K562 (cell line): ENCODE measurements around the gene TBC1D10A. TPM values are rescaled to one million over a fixed set of nuclear protein-coding genes. Genes with fewer than 3 reads are reported as not detected.
A peak's percentile ranks its signal among the peaks of the same experiment; 100 is the strongest.

Experiments used
- ATAC-seq: fragments of 200-7000 bp; cut with Tn5 transposase; 3 replicates; pipeline ENCODE4 v1.9.1; 2020; ENCODE audit warnings: moderate library complexity
- BruUV-seq: library from RNA; stranded (reverse); fragments of 400-500 nt; replicated peaks from 2 replicates; lab custom pipeline; 2021; lab: Mats Ljungman, UMichigan
- CTCF ChIA-PET: fragments of 300-600 bp; formaldehyde crosslinking; extraction: SDS; loops from one replicate; lab custom pipeline; 2021; ENCODE audit warnings: low intra/inter-chr PET ratio; lab: Yijun Ruan, JAX
- POLR2A ChIA-PET: fragments of 300-600, 350-650 bp; sonication (Branson Sonifier 250); formaldehyde crosslinking; extraction: SDS; loops from one replicate; lab custom pipeline; 2021; ENCODE audit warnings: antibody characterized with exemption, inconsistent platforms; lab: Yijun Ruan, JAX
- DNase-seq, 4 experiments: peaks; one replicate each; pipeline versions ENCODE4 v3.0.0 to v3.0.0-alpha.2; 2011 to 2018; ENCODE audit warnings: low spot score in 3 of 4, mixed read lengths in 3 of 4; ENCODE audit errors: extremely low read depth in 1 of 4
- FAIRE-seq: peaks from 2 replicates; lab custom pipeline; 2011; peaks lifted over from hg19 to GRCh38; lab: Jason Lieb, UNC
- H2AFZ ChIP-seq: 2 replicates; pipeline ENCODE4 v1.6.0; 2011; ENCODE audit warnings: low read depth, low read length, control low read depth, inconsistent platforms
- H3K27ac ChIP-seq: fragments of 200-600 bp; 3 replicates; pipeline ENCODE4 v1.8.0; 2011; ENCODE audit warnings: low read depth, mild to moderate bottlenecking, control low read depth, inconsistent platforms, low read length, moderate library complexity, mixed read lengths; ENCODE audit errors: extremely low read depth
- H3K27me3 ChIP-seq, 2 experiments: fragments of 300-600 bp in 1 of 2; 2 replicates in 1 of 2; 3 replicates in 1 of 2; pipeline versions ENCODE4 v1.6.0 to v1.8.0; 2011; ENCODE audit warnings: inconsistent platforms in 2 of 2, low read length in 2 of 2, mild to moderate bottlenecking in 1 of 2, mixed read lengths in 1 of 2, moderate library complexity in 1 of 2; ENCODE audit not compliant: control insufficient read depth in 2 of 2, insufficient read depth in 2 of 2
- H3K36me3 ChIP-seq: fragments of 300-600 bp; 3 replicates; pipeline ENCODE4 v1.8.0; 2011; ENCODE audit warnings: mild to moderate bottlenecking, low read length, inconsistent platforms; ENCODE audit not compliant: control insufficient read depth, insufficient read depth
- H3K4me1 ChIP-seq, 2 experiments: fragments of 200-600 bp in 1 of 2; replicated peaks in 1 of 2; 2 replicates in 1 of 2; 3 replicates in 1 of 2; pipeline versions ENCODE4 v1.5.1 to v1.8.0; 2011; ENCODE audit warnings: inconsistent platforms in 2 of 2, low read length in 2 of 2, mild to moderate bottlenecking in 1 of 2, mixed read lengths in 1 of 2, moderate library complexity in 1 of 2; ENCODE audit not compliant: control insufficient read depth in 2 of 2, insufficient read depth in 2 of 2
- H3K4me2 ChIP-seq: 2 replicates; pipeline ENCODE4 v1.6.1; 2011; ENCODE audit warnings: low read length, control low read depth, inconsistent platforms, mixed read lengths; ENCODE audit not compliant: insufficient read depth
- H3K4me3 ChIP-seq: fragments of 200-600 bp; sonication (generic), shearing (Covaris generic); 2 replicates; pipeline ENCODE4 v1.5.1; 2016; ENCODE audit warnings: control low read depth, inconsistent platforms
- H3K79me2 ChIP-seq: fragments of 200-600 bp; 3 replicates; pipeline ENCODE4 v1.8.0; 2011; ENCODE audit warnings: low read length, inconsistent platforms; ENCODE audit not compliant: control insufficient read depth, insufficient read depth
- H3K9ac ChIP-seq, 2 experiments: 2 replicates each; pipeline versions ENCODE4 v1.6.0 to v1.6.1; 2011; ENCODE audit warnings: low read depth in 2 of 2, low read length in 2 of 2, control low read depth in 1 of 2, inconsistent platforms in 1 of 2, mild to moderate bottlenecking in 1 of 2, mixed read lengths in 1 of 2; ENCODE audit not compliant: insufficient read depth in 1 of 2
- H3K9me1 ChIP-seq: one replicate; pipeline ENCODE4 v1.6.0; 2011; ENCODE audit warnings: inconsistent platforms, mild to moderate bottlenecking, low read length, moderate library complexity; ENCODE audit not compliant: control insufficient read depth, insufficient read depth
- H3K9me3 ChIP-seq: replicated peaks from 2 replicates; pipeline ENCODE4 v1.5.1; 2011; ENCODE audit warnings: low read depth, low read length, inconsistent platforms; ENCODE audit not compliant: control insufficient read depth, insufficient read depth
- H4K20me1 ChIP-seq: replicated peaks from 2 replicates; pipeline ENCODE4 v1.6.1; 2011; ENCODE audit warnings: low read length, inconsistent platforms, mixed read lengths; ENCODE audit not compliant: control insufficient read depth, insufficient read depth
- CBFA2T2 ChIP-seq: fragments of 450-650 bp; conservative IDR thresholded peaks from 2 replicates; pipeline ENCODE4 v1.6.1; 2017; ENCODE audit warnings: mild to moderate bottlenecking
- CBFA2T3 ChIP-seq: fragments of 450-650 bp; IDR thresholded peaks from 2 replicates; pipeline ENCODE4 v1.6.1; 2017
- DEAF1 ChIP-seq: fragments of 450-650 bp; formaldehyde crosslinking; IDR thresholded peaks from 2 replicates; pipeline ENCODE4 v1.4.0; 2020; ENCODE audit warnings: mild to moderate bottlenecking, moderate library complexity
- ESRRB ChIP-seq: fragments of 250-450 bp; sonication (Bioruptor Pico); IDR thresholded peaks from 2 replicates; pipeline ENCODE4 v1.5.0; 2020; ENCODE audit warnings: mild to moderate bottlenecking, moderate library complexity, borderline replicate concordance
- FOXA3 ChIP-seq, 2 experiments: fragments of 450-650 bp in 1 of 2; sonication (generic) in 1 of 2; formaldehyde crosslinking; IDR thresholded peaks in 1 of 2; conservative IDR thresholded peaks in 1 of 2; 2 replicates each; pipeline versions ENCODE4 v1.4.0 to v1.8.0; 2020 to 2022; ENCODE audit warnings: mild to moderate bottlenecking in 2 of 2, missing genetic modification reagents in 1 of 2
- HIVEP1 ChIP-seq: fragments of 250-450 bp; sonication (Bioruptor Pico); IDR thresholded peaks from 2 replicates; pipeline ENCODE4 v1.4.0; 2020; ENCODE audit warnings: mild to moderate bottlenecking
- JUND ChIP-seq, 2 experiments: IDR thresholded peaks; 2 replicates in 1 of 2; 3 replicates in 1 of 2; pipeline ENCODE4 v1.6.1; 2011; ENCODE audit warnings: borderline replicate concordance in 2 of 2, low read depth in 2 of 2, low read length in 2 of 2, improper control_type of control experiment in 1 of 2, missing biosample characterization in 1 of 2, missing genetic modification characterization in 1 of 2, missing genetic modification reagents in 1 of 2
- KAT8 ChIP-seq: fragments of 450-650 bp; IDR thresholded peaks from 2 replicates; pipeline ENCODE4 v1.6.1; 2016; ENCODE audit warnings: low read depth, mild to moderate bottlenecking
- LARP7 ChIP-seq: fragments of 450-650 bp; IDR thresholded peaks from 2 replicates; pipeline ENCODE4 v1.6.1; 2016
- MECOM ChIP-seq: fragments of 250-450 bp; sonication (Bioruptor Pico); IDR thresholded peaks from 2 replicates; pipeline ENCODE4 v1.8.0; 2022; ENCODE audit warnings: inconsistent platforms
- POLR2AphosphoS5 ChIP-seq: IDR thresholded peaks from 2 replicates; pipeline ENCODE4 v1.6.1; 2011; ENCODE audit warnings: mild to moderate bottlenecking, low read depth, low read length, moderate library complexity; ENCODE audit not compliant: control insufficient read depth, insufficient read depth
- TCF3 ChIP-seq: sonication (generic); formaldehyde crosslinking; IDR thresholded peaks from 2 replicates; pipeline ENCODE4 v1.4.0; 2020; ENCODE audit warnings: mild to moderate bottlenecking, missing genetic modification reagents
- ZFP30 ChIP-seq: fragments of 250-450 bp; sonication (Bioruptor Pico); IDR thresholded peaks from 2 replicates; pipeline ENCODE4 v1.8.0; 2022; ENCODE audit warnings: moderate library complexity, mild to moderate bottlenecking, inconsistent platforms, borderline replicate concordance
- ZNF274 ChIP-seq: IDR thresholded peaks from 2 replicates; pipeline ENCODE4 v1.6.1; 2011; ENCODE audit warnings: low read depth, mild to moderate bottlenecking, low read length, moderate library complexity, borderline replicate concordance
- ZNF384 ChIP-seq: IDR thresholded peaks from 2 replicates; pipeline ENCODE4 v1.6.1; 2012; ENCODE audit warnings: low read depth, low read length, improper control_type of control experiment
- WGBS: fragments of 100-300 bp; shearing (Covaris generic); methylation state at CpG from one replicate; pipeline ENCODE4 v1.1.6; 2016; ENCODE audit warnings: low coverage, mixed read lengths; ENCODE audit not compliant: insufficient coverage; ENCODE audit errors: missing lambda C conversion rate; 5-methylcytosine and 5-hydroxymethylcytosine counted together
- in situ Hi-C: fragments of 300-500 bp; cut with MboI; formaldehyde crosslinking; loops from 4 replicates; pipeline ENCODE4 v1.15.0; 2018; ENCODE audit warnings: inconsistent platforms, mixed read lengths
- intact Hi-C: fragments of 100-400 bp; cut with micrococcal nuclease; formaldehyde crosslinking; loops from 2 replicates; pipeline ENCODE4 v1.14.2; 2022
- polyA plus RNA-seq, 8 experiments: library from polyadenylated mRNA; depleted of rRNA in 4 of 8; stranded (reverse) in 5 of 8; unstranded in 3 of 8; fragments of >200 nt; fragmentation: Nextera tagmentation in 2 of 8; fragmentation: Illumina TruSeq in 1 of 8; extraction: Ambion mirVana in 2 of 8; extraction: Trizol in 1 of 8; gene quantifications; 2 replicates each; pipeline versions ENCODE4 v1.2.1 to v1.2.3, GENCODE V29; 2011 to 2014; ENCODE audit warnings: inconsistent platforms in 1 of 8, missing spikeins in 1 of 8
- total RNA-seq, 7 experiments: library from RNA; depleted of rRNA in 6 of 7; stranded (reverse); fragments of >200 nt in 6 of 7; fragmentation: Illumina TruSeq in 2 of 7; extraction: Trizol in 2 of 7; gene quantifications; 2 replicates each; pipeline versions ENCODE4 v1.2.1 to v1.2.3, GENCODE V29; 2011 to 2021; ENCODE audit warnings: low replicate concordance in 1 of 7
- TF ChIP-seq, protein P1 (sequence below): fragments of 150-350 bp; IDR thresholded peaks from 2 replicates; pipeline ENCODE4 v1.6.1; 2014; ENCODE audit warnings: low read depth, mild to moderate bottlenecking, low read length, borderline replicate concordance

TBC1D10A gene
- total and polyA plus RNA-seq, 9 of the 15 experiments (the other 6 are each of a cell fraction or from before 2014, with no cell fraction given), result 0.13 to 10.4 (median 4.6) TPM

DNA sequence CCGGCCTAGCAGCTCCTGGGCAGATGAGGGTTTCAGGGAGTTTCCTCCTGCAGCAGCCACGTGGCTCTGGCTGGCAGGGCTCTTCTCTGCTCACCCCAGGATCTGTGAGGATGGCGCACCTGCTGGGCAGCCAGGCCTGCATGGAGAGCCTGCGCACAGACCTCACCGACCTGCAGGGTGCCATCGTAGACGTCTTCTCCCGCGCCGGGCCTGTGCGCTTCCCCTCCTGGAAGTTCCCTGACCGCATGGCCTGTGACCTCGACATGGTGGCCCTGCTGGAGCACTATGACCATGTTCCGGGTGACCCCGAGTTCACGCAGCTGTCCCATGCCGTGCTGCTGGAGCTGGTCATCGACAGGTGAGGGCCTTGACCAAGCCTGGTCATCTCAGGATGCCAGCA, 39.1 kb upstream of the TBC1D10A start (continued):
- TF ChIP-seq FOXA3 (CRISPR knock-in tag; conservative IDR thresholded peaks at IDR 0.05 in 1 of 2, IDR thresholded peaks at IDR 0.05 in 1 of 2) (no peak), MECOM (CRISPR knock-in tag) (no peak)

GRCh38 chr22:30362651-30363281, 36.0 kb upstream of the TBC1D10A start:
- DNase-seq (peak; percentile 31 to 60 (median 42)), FAIRE-seq (no peak), ATAC-seq (peak; percentile 69)
- in situ Hi-C loops, result no loop called here
- Histone ChIP-seq H3K79me2 (no peaks in the 10 kb centered on the region), H3K27me3 (no peaks in the 10 kb centered on the region), H3K9me1 (no peaks in the 10 kb centered on the region), H2AFZ (no peak overlapping the region), H4K20me1 (no peaks in the 10 kb centered on the region), H3K4me3 (no peak overlapping the region), H3K4me2 (no peak overlapping the region), H3K9ac (no peak overlapping the region; a peak in 1 of 4 replicates), H3K36me3 (no peaks in the 10 kb centered on the region), H3K27ac (no peak overlapping the region), H3K9me3 (no peaks in the 10 kb centered on the region), H3K4me1 (peaks cover 0 to 4% of the 10 kb centered on the region in 2 experiments; a peak in 3 of 5 replicates)
- no TSS peak for BruUV-seq
- WGBS, result 7% methylated on average over 5 of the region's 7 CpGs
- ChIA-PET POLR2A (interaction anchor here (1.0 kb wide), 1 partner anchor 59 kb away, joined by 3 read pairs; no protein-coding TSS in a partner anchor), CTCF (no interaction called here)
- intact Hi-C loops, result no loop called here
- TF ChIP-seq LARP7, result no peak
- TF ChIP-seq ZNF384, result no peak
- peak; percentile 43 for TF ChIP-seq CBFA2T2
- no peak for TF ChIP-seq ZFP30 (CRISPR knock-in tag)
- TF ChIP-seq TCF3, result peak; percentile 23; the same call in 1 of the 2 replicates
- TF ChIP-seq, protein P1, sequence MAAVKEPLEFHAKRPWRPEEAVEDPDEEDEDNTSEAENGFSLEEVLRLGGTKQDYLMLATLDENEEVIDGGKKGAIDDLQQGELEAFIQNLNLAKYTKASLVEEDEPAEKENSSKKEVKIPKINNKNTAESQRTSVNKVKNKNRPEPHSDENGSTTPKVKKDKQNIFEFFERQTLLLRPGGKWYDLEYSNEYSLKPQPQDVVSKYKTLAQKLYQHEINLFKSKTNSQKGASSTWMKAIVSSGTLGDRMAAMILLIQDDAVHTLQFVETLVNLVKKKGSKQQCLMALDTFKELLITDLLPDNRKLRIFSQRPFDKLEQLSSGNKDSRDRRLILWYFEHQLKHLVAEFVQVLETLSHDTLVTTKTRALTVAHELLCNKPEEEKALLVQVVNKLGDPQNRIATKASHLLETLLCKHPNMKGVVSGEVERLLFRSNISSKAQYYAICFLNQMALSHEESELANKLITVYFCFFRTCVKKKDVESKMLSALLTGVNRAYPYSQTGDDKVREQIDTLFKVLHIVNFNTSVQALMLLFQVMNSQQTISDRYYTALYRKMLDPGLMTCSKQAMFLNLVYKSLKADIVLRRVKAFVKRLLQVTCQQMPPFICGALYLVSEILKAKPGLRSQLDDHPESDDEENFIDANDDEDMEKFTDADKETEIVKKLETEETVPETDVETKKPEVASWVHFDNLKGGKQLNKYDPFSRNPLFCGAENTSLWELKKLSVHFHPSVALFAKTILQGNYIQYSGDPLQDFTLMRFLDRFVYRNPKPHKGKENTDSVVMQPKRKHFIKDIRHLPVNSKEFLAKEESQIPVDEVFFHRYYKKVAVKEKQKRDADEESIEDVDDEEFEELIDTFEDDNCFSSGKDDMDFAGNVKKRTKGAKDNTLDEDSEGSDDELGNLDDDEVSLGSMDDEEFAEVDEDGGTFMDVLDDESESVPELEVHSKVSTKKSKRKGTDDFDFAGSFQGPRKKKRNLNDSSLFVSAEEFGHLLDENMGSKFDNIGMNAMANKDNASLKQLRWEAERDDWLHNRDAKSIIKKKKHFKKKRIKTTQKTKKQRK, result no peak
- TF ChIP-seq POLR2AphosphoS5, result peak; percentile 30; the same call in 1 of the 2 replicates
- TF ChIP-seq ZNF274, result no peak
- TF ChIP-seq JUND (IDR thresholded peaks at IDR 0.05; ENCODE audit: borderline replicate concordance, low read depth, low read length), result no peak
- no peak for TF ChIP-seq JUND (tag; IDR thresholded peaks at IDR 0.05; ENCODE audit: borderline replicate concordance, low read depth, low read length)
- TF ChIP-seq ESRRB (CRISPR knock-in tag), result no peak
- TF ChIP-seq KAT8, result no peak
- peak; percentile 68 for TF ChIP-seq CBFA2T3
- no peak for TF ChIP-seq HIVEP1
- TF ChIP-seq DEAF1 (CRISPR knock-in tag), result no peak
